K562 (cell line): ENCODE measurements around the gene EN2.

Experiments
- NR1H2 ChIP-seq: sonication (generic); formaldehyde crosslinking; IDR thresholded peaks from 2 replicates; pipeline ENCODE4 v1.4.0; 2020; ENCODE audit warnings: mild to moderate bottlenecking, missing genetic modification reagents
- TAF1 ChIP-seq: IDR thresholded peaks from 2 replicates; pipeline ENCODE4 v1.6.1; 2011; ENCODE audit warnings: mild to moderate bottlenecking, low read length, moderate library complexity; ENCODE audit not compliant: insufficient read depth, control insufficient read depth, severe bottlenecking; ENCODE audit errors: extremely low read depth

- no peak for TF ChIP-seq TAF1
- no peak for TF ChIP-seq NR1H2 (CRISPR knock-in tag)
Observed at GRCh38 chr7:155409980-155410379, 47.9 kb upstream of the EN2 start.
